ENCODE results near the gene MR1.

MR1 gene

GRCh38 chr1:181090641-181091126 lies 56.9 kb downstream of the MR1 start:
- peak overlapping the region; percentile 68 for H3K4me3 ChIP-seq (ENCODE audit: low read depth, low read length)

DNA sequence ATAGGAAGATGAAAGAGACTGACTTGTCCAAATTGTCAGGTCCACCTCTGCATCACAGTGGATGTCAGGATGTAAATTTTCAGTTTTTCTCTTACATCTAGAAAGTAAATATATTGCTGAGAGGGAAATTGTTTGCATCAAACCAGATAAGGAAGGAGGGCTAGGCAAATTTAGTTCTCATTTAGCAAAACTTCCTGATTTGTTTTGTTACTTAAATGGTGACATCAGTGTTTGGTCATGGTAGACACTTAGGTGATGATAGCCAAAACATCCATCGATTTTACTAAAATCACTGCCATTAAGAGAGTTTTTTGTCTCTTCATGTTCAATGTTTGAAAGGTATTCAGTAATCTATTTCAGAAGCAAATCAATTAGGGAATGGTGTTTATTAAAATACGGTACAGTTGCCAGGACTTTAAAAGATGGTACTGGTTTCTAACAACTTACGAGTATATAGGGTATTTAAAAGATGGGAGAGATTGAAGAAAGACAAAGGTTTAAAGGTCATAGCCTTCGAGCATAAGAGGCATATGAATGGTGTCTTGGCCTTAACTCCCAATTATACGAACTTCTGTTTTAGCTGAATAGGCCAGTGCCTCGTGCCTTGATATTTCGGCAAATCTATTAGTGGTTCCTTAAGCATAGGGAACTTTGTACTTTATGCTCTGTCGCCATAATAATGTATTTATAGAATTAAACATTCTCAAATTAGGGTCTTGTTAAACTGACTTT lies 57.7 kb downstream of the MR1 start:
- no peak overlapping the region for H3K4me3 ChIP-seq (ENCODE audit: low read depth, low read length)

- no peak overlapping the region for H3K4me3 ChIP-seq (ENCODE audit: low read depth, low read length)
Measured at GRCh38 chr1:181092056-181092455, 58.3 kb downstream of the MR1 start.

- H3K4me3 ChIP-seq (ENCODE audit: low read depth, low read length): no peak overlapping the region
Measured at GRCh38 chr1:181092883-181093458, 59.2 kb downstream of the MR1 start.

- no peak overlapping the region for H3K4me3 ChIP-seq (ENCODE audit: low read depth, low read length)
Measured at GRCh38 chr1:181094416-181095212, 60.8 kb downstream of the MR1 start.

DNA sequence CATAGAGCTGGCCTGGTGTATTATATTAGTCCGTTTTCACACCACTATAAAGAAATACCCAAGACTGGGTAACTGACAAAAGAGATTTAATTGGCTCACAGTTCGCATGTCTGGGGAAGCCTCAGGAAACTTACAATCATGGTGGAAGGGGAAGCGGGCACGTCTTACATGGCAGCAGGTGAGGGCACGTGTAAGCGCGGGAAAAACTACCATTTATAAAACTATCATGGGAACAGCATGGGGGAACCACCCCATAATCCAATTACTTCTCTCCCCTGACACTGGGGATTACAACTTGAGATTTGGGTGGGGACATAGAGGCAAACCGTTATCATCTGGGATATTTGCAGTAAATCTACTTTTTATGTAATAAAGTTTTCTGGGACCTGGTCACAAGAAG lies 61.5 kb downstream of the MR1 start:
- H3K4me3 ChIP-seq (ENCODE audit: low read depth, low read length): no peak overlapping the region

GRCh38 chr1:181095763-181096184 lies 62.0 kb downstream of the MR1 start:
- H3K4me3 ChIP-seq (ENCODE audit: low read depth, low read length): no peak overlapping the region

DNA sequence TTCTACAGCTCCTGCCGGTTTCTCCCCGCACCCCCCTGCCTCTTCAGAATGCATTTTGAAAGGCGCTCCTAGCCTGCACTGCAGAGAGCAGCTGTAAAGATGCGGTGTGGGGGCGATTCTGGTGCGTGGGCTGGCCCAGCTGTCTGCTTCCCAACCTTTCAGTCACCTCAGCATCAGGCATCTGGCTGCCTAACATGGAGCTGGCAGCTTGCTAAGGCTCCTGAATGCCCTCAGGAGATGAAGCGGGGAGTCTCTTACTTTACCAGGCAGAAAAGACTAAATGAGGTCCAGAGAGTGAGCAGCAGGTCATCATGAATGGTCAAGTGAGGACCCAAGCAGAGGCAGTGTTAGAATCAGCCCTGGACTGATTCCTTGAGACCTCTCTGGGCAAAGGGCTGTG lies 63.5 kb downstream of the MR1 start:
- no peak overlapping the region for H3K4me3 ChIP-seq (ENCODE audit: low read depth, low read length)

- no peak overlapping the region for H3K4me3 ChIP-seq (ENCODE audit: low read depth, low read length)
Measured at GRCh38 chr1:181099152-181100014, 65.6 kb downstream of the MR1 start.

- no peak overlapping the region for H3K4me3 ChIP-seq (ENCODE audit: low read depth, low read length)
Measured at GRCh38 chr1:181100015-181100905, 66.5 kb downstream of the MR1 start.

DNA sequence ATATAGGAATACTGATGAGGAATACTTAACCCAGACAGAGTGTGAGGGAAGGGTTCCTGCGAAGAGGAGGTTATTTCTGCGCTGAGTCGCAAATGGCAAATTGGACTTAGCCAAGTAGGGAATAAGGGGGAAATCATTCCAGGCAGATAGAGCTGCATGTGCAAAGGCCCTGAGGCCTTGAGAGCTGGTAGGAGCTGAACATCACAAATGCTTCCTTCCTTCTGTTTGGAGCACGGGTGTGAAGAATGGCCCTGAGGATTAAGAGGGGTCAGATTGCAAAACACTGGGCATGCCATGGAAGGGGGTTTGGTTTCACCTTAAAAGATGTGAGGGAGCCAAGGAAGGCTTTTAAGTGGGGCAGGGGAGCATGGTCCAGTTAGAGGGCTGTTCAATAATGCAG lies 67.2 kb downstream of the MR1 start:
- no peak overlapping the region for H3K4me3 ChIP-seq (ENCODE audit: low read depth, low read length)

- H3K4me3 ChIP-seq (ENCODE audit: low read depth, low read length): peak overlapping the region; percentile 22
Measured at GRCh38 chr1:181101581-181102226, 67.9 kb downstream of the MR1 start.

- no peak overlapping the region for H3K4me3 ChIP-seq (ENCODE audit: low read depth, low read length)
Measured at GRCh38 chr1:181102841-181103240, 69.1 kb downstream of the MR1 start.

- no peak overlapping the region for H3K4me3 ChIP-seq (ENCODE audit: low read depth, low read length)
Measured at GRCh38 chr1:181103399-181103798, 69.6 kb downstream of the MR1 start.

- H3K4me3 ChIP-seq (ENCODE audit: low read depth, low read length): peak overlapping the region; percentile 50
Measured at GRCh38 chr1:181104042-181104789, 70.4 kb downstream of the MR1 start.

DNA sequence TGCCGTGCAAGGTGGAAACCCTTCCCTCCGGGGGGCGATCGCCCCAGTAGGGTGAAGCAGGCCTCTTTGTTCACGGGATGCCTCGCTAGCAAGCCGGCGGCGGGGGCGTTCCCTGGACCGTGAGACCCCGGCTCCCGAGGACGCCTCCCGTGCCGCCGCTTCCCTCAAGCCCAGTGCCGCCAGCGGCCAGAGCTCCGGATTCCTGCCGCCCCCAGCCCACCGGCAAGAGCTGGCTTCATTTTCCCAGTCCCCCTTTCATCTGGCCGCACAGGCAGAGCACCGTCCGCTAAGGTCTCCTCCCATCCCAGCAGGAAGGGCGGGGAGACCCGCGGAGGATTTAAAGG lies 71.0 kb downstream of the MR1 start:
- peak overlapping the region; percentile 50 for H3K4me3 ChIP-seq (ENCODE audit: low read depth, low read length)

- peak overlapping the region; percentile 50 for H3K4me3 ChIP-seq (ENCODE audit: low read depth, low read length)
Measured at GRCh38 chr1:181105134-181106021, 71.6 kb downstream of the MR1 start.

DNA sequence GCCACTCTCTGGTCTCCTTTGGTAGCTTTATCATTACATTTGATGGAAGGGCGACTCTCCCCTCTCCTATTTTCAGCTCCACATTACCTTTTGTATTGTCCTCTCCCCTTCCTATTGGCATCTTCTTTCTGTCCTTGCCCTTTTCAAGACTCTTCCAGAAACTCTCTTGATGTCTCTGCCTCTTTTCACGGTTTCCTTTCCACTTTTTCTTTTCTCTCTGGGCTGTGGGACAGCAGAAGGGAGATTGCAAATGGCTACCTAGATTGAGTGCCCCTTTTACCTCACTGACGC lies 72.2 kb downstream of the MR1 start:
- peak overlapping the region; percentile 31 for H3K4me3 ChIP-seq (ENCODE audit: low read depth, low read length)

Measured in iPS-11a (cell line).